H1 (cell line): ENCODE results near the gene CHD2. TPM values are rescaled to one million over a fixed set of nuclear protein-coding genes. Genes with fewer than 3 reads are reported as not detected.

Source experiments
- microRNA counts: library from miRNA; unstranded; fragments of <30 nt; microRNA quantifications from one replicate; lab custom pipeline; 2015
- microRNA-seq, 2 experiments: library from miRNA; unstranded; fragments of <30 nt; microRNA quantifications; one replicate each; pipeline versions ENCODE4 to v1.2.0, GENCODE V29; 2016 to 2020; ENCODE audit warnings: borderline microRNAs expressed in 2 of 2, borderline number of aligned reads in 2 of 2, borderline replicate concordance in 1 of 2
- polyA plus RNA-seq, 7 experiments: library from polyadenylated mRNA; depleted of rRNA in 3 of 7; stranded (reverse) in 5 of 7; unstranded in 2 of 7; fragments of >200 nt in 5 of 7; fragments of 200-250 nt in 2 of 7; gene quantifications; 1 replicate in 5 of 7; 2 replicates in 1 of 7; 4 replicates in 1 of 7; pipeline versions ENCODE4 v1.2.1 to v1.2.3, GENCODE V29; 2011 to 2013; ENCODE audit warnings: missing spikeins in 2 of 7, mixed read lengths in 2 of 7
- total RNA-seq: library from RNA; stranded (reverse); fragmentation: NEBNext Ultra II Directional; extraction: Animal tissue kit (Norgen Biotek cat#: 25700); gene quantifications from 2 replicates; pipeline ENCODE4 v1.2.1, GENCODE V29; 2021

The CHD2 gene
- total and polyA plus RNA-seq, 2 of the 8 experiments (the other 6 are each of a cell fraction or from before 2014, with no cell fraction given), result 28.8 to 70.0 TPM

MicroRNAs within 50 kb of the gene (microRNA counts, 767-probe panel; counts per million panel counts)
- microRNA hsa-miR-3175 (lab: Ali Mortazavi, UCI), result 879 counts per million, percentile 95 among the panel's probes with 10 or more counts

Small RNA genes within 50 kb of the gene (microRNA-seq; reads per million reads assigned to microRNA genes)
- gene MIR3175, result 0 to 0.81 reads per million in 2 experiments

Other genes with a start within 250 kb of the CHD2 start
- 35.2 and 35.3 TPM in 2 replicates for gene FAM174B, start 244.5 kb upstream of the CHD2 start, total RNA-seq
- gene FAM174B, start 244.5 kb upstream of the CHD2 start, polyA plus RNA-seq (2011; rRNA removed), result 9.3 and 10.1 TPM in 2 replicates
- 39.8 and 41.8 TPM in 2 replicates for gene RGMA, start 188.9 kb downstream of the CHD2 start, total RNA-seq
- gene RGMA, start 188.9 kb downstream of the CHD2 start, polyA plus RNA-seq (2011; rRNA removed), result 19.9 and 49.3 TPM in 2 replicates